HG03095 (cell line): ENCODE data around the gene KHDRBS1.
A peak's percentile ranks its signal among the peaks of the same experiment; 100 is the strongest.
"Not testable (repeated sequence)": the region's sequence is repeated elsewhere in the genome, so short reads cannot be mapped to it uniquely, and the experiment has no call there.

ENCODE experiments used
- ATAC-seq: cut with Tn5 transposase; IDR thresholded peaks from one replicate; pipeline ENCODE4 v1.9.1; 2021; ENCODE audit warnings: moderate library complexity; ENCODE audit not compliant: unreplicated experiment

The KHDRBS1 gene, protein sequence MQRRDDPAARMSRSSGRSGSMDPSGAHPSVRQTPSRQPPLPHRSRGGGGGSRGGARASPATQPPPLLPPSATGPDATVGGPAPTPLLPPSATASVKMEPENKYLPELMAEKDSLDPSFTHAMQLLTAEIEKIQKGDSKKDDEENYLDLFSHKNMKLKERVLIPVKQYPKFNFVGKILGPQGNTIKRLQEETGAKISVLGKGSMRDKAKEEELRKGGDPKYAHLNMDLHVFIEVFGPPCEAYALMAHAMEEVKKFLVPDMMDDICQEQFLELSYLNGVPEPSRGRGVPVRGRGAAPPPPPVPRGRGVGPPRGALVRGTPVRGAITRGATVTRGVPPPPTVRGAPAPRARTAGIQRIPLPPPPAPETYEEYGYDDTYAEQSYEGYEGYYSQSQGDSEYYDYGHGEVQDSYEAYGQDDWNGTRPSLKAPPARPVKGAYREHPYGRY

DNA sequence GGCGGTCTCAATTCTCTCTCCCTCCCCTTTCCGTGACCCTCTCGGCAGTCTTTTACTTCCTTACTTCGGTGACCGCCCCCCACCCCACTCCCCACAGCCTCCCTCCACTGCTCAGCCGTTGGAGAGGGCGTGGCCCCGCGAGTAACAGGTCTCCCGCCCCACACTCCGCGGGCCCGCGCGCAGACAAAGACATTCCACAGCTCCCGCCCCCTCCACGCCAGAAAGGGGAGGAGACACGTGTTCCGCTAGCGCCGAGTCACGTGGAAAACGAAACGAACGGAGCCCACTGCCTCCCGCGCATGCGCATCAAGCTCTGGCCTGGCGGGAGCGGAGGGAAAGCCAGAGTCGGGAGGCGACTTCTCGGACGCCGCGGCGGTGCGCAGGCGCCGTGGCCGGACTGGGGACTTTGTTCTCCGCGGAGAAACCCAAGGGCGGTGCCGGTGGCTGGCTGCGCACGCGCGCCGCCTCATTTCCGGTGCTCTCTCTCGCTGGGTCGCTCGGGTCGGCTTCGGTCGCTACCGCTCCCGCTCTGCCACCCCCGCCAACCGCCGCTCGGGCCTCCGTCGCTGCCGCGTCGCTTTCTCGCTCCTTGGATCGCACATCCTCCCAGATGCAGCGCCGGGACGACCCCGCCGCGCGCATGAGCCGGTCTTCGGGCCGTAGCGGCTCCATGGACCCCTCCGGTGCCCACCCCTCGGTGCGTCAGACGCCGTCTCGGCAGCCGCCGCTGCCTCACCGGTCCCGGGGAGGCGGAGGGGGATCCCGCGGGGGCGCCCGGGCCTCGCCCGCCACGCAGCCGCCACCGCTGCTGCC lies at the start of gene KHDRBS1:
KHDRBS1 (plus strand) TSS at position 483 of the 813 bp plus-strand sequence; CDS start at position 611, 128 bp downstream.
- peak; percentile 68 for ATAC-seq

DNA sequence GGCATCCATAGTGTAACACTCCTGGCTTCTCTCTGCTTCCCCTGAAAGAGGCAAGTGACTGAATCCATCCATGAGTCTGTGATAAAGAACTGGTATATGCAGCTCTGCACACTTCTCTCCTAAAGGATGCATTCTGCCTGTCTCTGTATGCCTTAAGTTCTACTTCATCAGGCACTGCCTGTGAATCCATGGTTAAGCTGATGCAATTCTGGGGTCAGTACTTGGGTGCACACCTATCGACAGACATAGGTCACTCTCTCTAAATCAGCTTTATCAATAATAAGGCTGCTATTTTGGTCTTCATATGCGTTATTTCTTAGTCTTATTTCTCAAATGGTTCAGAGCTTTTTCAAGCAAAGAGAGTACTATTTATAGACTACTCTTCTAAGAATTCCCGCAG lies 42.8 kb upstream of the KHDRBS1 start:
- ATAC-seq: no peak

DNA sequence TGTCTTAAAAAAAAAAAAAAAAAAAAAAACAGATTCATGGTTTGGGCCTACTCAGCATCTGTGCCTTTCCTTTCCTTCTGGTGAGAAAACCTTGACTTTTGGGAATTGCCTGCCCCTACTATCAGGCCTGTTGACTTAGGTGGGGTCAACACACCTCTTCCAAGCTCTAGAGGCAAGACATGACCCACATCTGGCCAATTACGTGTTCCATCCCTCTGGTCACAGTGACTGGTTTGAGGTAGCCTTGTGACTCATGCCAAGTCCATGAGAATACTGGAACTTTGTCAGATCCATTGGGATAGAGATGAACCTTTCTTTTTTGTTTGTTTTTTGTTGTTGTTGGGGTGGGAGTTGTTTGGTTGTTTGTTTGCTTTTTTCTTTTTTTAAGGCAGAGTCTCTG lies 37.3 kb upstream of the KHDRBS1 start:
- no peak for ATAC-seq

DNA sequence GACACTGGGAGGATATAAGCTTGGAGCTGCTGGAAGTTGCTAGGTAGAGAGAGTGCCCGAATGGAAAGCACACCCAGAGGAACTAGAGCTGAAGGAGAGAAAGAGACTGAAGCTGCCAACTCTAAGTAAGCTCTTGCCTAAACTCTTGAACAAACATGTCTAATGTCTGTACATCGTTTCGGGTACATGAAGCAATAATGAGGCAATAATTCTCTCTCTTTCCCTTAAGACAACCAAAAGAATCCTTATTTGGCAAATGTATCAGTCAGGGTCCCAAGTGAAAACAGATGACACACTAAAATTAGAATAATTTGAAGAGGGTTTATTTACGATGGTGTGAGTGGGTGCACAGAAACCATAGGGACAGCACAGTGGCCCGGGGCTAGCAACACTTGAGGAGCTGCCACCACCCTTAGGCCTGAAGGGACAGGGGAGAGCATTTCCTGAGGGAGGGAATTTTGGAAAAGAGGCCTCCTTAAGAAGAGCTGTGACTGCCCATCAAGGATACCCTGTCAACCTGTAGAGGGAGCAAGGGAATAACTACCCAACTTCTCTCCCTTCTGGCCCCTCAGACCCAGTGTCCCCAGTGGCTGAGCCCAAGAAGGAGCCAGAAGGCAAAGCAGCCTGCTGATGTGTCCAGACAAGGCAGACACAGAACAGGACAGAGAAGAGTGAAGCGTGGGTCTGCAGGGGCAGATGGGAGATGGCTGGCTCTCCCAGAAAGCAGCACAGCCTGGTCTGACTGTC lies 36.1 kb upstream of the KHDRBS1 start:
- ATAC-seq: no peak

DNA sequence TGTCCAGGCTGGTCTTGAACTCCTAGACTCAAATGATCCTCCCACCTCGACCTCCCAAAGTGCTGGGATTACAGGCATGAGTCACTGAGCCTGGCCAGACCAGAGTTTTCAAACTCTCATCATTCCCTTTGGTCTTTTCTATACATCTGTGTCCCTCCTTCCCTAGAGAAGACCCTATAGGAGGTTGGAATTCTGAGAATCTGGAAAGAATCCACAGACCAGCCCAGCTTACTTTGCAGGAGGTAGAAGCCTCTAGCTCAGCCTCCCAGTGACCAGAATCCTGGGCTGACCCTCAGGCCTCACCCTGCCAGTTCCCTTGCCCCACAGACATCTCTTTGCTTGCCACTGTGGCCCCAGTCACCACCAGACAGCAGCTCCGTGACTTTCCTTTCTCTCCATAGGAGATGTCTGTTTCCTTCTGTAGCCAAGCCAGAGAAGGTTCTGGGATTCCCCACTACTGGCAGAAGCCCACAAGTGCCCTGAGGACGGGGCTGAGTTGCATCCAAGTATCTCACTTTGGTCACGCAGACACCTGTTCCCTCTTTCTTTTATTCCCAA lies 34.7 kb upstream of the KHDRBS1 start:
- no peak for ATAC-seq

DNA sequence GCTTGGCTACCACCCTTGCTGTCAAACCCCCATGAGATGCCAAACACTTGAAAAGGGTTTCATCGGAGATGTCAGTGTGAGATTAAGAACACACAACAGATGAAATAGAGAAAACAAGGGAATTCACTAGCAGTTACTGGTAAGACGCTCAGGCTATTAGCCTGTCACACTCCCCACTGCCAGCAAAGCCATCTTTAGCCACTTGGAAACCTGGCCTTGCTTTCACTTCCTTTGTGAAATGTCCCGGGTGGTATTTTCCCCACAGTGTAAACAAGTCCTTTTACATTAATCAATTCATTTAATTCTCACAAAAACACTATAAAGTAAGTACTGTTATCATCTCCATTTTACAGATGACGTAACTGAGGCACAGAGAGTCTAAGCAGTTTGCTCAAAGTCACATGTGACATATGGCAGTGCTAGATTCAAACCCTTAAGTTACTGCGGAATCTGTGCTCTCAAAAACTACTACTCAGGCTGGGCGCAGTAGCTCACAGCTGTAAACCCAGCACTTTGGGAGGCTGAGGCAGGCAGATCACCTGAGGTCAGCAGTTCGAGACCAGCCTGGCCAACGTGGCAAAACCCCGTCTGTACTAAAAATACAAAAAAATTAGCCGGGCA lies 32.7 kb upstream of the KHDRBS1 start:
- no peak for ATAC-seq

DNA sequence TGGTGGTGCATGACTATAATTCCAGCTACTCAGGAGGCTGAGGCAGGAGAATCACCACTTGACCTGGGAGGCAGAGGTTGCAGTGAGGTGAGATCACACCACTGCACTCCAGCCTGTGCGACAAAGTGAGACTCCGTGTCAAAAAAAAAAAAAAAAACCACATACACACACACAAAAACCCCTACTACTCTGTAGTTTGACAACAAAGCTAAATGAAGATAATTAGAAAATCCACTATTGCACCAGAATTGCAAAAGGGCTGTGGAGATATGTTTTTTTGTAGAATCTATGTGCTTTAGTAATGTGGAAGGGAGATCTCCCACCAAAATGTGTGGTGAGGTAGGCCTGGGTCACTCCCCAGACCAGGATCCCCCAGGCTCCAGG lies 32.2 kb upstream of the KHDRBS1 start:
- no peak for ATAC-seq

DNA sequence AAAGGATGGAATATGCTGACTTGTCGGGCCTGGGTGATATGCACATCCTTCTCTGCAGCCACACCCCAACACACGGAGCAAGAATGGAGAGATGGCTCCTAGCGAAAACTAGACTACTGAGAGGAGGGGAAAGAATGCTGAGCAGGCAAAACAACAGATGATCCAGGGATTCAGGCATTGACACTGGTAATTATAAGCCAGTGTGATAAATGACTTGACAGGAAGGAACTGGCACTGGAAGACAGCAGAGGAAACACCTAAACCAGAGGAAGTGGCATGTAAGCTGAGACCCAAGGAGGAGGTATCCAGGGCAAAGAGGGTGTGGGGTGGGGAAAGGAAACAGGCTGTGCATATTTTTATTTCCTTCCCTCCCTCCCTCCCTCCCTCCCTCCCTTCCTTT lies 31.7 kb upstream of the KHDRBS1 start:
- no peak for ATAC-seq

DNA sequence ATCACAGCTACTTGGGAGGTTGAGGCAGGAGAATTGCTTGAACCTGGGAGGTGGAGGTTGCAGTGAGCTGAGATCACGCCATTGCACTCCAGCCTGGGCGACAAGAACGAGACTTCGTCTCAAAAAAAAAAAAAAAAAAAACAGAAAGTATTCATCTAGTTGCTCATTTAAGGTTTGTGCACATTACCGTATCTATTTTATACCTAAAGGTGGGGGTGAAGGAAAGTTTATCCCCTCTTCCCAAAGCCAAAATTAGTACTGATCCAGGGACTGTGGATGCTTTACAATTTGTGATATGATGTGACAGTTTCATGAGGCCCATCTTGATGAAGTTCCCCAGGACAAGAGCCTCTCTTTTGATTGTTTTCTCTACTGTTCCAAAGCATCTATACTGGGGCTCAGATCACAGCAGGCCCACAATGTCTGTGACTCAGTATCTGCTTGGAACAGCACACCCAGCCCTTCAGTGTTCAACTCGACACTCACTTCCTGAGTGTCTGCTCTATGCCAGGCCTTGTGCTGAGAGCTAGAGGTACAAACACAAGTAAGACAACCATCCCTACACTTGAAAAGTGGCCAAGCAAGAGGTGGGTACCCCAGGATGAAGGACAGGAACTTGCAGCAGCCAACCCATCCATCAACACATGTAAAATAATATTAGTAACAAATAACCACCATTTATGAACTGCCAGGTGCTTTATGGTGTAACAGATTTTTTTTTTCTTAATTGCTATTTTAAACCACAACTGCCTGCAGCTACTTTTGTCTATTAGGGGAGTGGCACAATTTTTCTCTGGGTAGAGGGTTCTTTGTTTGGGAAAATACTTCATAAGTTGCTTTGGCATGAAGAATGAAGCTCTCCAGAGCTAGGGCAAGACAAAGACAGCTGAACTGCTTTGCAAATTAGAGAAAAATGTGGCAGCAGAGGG lies 29.0 kb upstream of the KHDRBS1 start:
- no peak for ATAC-seq

DNA sequence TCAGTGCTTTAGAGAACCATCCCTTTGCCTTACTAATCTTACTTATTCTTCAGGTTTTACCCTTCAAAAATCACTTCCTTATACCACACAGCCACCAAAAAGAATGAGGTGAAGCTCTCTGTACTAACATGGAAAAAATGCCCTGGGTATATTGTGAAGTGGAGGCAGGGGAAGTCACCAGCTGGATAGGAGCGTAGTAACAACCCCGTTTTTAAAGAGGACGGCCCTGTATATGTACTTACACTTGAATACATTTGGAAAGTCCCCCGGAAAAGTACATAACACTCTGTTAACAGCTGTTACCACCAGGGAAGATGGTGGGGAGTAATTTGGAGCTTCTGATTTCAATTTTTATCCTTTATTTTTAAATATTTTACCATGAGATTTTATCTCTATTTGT lies 28.2 kb upstream of the KHDRBS1 start:
- no peak for ATAC-seq

DNA sequence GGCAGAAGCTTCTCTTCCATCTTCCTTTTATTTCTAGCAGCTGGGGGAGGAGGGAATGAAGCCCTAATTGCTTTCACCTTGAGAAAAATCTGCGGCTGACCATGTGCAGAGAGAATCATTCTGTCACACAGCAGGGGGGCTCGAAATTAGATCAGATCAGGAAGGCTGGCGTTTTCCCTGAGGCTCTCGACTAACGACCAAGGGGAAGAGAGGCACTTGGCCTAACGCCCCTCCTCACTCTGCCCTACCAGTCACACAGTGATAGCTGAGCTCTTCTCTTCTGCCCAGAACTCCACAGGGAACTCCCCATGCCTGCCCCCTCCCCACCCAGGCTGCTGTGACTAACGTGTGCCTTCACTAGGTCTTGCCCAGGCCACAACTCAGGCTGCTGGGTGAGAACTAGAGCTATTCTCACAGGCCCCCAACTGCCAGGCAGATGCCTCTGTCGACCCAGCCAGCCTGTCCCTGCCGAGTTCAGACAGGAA lies 26.5 kb upstream of the KHDRBS1 start:
- ATAC-seq: no peak

DNA sequence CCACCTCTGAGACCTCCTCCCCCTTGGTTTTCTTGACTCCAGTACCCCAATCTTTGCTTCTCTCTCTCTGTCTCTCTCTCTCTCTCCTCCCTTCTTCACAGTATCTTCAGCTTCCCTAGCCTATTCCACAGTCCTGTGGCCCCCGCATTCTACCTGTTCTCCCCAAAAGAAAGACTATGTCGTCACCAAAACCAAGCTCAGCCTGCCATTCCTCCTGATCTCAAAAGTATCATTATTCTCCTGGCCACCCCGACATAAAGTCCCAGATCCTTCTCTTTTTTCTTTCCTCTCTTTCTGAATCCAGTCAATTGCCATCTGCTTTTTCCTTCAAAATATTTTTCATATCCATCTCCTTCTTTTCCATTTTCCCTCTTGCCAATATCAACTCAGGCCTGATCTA lies 23.7 kb upstream of the KHDRBS1 start:
- ATAC-seq: no peak

DNA sequence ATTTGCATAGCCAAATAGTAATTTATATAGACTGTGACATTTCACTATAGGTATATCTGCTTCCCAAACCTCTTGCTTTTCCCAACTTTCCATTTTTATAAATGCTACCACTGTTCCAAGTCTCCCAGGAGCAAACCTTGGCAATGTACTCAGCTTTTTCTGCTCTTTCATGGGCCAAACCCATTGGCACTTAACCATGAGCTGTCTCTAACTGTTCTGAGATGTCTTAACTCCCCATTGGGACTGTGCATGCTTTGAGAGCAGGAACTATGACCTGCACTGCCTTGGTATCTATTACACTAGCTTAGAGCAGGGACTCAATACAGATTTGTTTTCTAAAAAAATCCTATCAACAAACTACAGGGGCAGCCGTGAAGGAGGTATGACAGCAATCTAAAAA lies 22.5 kb upstream of the KHDRBS1 start:
- ATAC-seq: no peak

DNA sequence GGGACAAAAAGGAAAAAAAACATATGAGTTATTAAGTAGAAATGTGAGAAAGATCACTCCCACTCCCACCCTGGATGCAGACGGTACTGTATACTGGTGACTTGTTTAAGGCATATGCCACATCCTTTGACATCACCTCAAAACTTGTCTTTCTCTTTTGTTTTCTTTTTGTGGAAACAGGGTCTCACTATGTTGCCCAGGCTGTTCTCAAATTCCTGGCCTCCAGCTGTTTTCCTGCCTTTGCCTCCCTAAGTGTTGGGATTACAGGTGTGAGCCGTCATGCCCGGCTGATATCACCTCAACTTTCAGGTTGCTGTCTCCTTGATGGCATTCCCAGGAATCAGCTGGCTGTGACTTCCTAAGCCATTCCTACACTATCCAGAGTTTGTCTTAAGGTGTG lies 18.4 kb upstream of the KHDRBS1 start:
- ATAC-seq: no peak

DNA sequence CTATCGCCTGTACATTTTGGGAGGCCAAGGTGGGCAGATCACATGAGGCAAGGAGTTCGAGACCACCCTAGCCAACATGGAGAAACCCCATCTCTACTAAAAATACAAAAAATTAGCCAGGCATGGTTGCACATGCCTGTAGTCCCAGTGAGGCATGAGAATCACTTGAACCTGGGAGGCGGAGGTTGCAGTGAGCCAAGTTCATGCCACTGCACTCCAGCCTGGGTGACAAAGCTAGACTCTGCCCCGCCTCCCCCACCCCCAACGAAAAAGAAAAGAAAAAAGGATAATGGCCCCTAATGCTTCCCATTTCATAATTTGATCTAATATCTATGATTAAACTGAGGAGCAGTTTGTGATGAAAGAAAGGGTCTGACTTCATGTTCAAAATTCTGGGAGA lies 17.5 kb upstream of the KHDRBS1 start:
- ATAC-seq: not testable (repeated sequence)

DNA sequence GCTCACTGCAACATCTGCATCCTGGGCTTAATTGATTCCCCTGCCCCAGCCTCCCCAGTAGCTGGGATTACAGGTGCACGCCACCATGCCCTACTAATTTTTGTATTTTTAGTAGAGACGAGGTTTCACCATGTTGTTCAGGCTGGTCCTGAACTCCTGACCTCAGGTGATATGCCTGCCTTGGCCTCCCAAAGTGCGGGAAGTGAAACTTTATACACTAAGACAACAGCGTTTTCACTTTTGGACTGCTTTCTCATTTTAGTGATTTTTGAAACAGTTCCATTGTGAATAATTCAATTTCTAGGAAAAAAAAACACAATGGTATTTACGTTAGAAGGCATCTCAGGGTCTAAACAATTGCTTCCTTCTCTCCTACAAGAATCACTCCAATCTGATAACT lies 11.8 kb upstream of the KHDRBS1 start:
- ATAC-seq: no peak

DNA sequence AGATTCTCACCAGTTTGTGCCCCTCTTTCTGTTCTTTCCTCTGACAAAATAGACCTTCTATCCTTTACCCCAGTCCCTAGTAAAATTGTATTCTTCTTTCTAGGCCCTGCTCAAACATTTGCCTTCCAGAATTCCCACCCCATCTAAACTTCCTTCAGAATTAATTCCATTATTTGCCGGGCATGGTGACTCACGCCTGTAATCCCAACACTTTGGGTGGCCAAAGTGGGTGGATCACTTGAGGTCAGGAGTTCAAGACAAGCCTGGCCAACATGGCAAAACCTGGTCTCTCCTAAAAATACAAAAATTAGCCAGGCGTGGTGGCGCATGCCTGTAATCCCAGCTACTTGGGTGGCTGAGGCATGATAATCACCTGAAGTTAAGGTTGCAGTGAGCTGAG lies 11.4 kb upstream of the KHDRBS1 start:
- ATAC-seq: not testable (repeated sequence)

DNA sequence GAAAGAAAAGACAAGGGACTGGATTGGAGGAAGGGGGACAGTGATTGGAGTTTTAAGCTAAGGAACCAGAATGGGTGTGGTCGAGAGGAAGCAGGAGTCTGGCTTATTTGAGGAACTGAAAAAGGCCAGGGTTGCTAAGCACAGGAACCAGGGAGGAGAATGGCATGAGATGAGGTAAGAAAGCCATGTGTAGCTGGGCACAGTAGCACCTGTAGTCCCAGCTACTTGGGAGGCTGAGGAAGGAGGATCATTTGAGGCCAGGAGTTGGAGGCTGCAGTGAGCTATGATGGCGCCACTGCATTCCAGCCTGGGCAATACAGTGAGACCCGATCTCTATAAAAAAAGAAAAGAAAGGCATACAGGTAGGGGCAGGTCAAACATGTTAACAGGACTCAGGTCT lies 8.1 kb upstream of the KHDRBS1 start:
- no peak for ATAC-seq

DNA sequence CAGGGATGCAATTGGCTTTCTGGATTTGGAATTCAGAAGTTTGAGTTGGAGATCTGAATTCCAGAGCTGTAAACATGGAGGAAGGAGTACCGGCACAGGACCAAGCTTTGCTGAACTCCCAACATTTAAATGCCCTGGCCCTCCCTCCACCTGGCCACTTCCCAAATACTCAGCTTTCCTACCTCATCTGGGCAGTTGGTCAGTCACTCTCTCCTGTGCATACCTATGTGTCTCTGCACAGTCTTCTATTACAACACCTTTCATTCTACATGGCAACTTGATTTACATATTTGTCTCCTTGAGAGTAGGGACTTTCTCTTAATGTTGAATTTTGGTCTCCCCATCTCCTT lies 6.1 kb upstream of the KHDRBS1 start:
- ATAC-seq: no peak

DNA sequence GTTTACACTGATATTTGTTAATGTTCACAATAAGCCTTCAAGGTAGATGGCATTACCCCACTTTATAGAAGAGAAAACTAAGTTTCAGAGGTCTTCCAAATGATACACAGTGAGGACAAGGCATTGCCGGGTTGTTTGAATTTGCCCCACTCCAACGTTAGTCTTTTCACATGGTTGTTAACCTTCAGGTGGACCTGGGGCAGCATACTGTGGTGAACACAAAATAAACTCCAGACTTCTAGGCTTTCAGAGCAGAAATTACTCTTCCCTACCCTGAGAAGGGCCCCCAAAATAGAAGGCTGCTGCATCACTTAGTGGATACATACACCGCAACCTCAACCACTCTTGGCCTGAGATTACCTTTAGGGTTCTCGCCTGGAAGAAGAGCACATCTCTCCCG lies 3.4 kb upstream of the KHDRBS1 start:
- ATAC-seq: no peak
